ENCODE data around the gene GOLGA6D. TPM values are rescaled to one million over a fixed set of nuclear protein-coding genes. Genes with fewer than 3 reads are reported as not detected.
"Not testable (repeated sequence)": the region's sequence is repeated elsewhere in the genome, so short reads cannot be mapped to it uniquely, and the experiment has no call there.

GOLGA6D gene, protein sequence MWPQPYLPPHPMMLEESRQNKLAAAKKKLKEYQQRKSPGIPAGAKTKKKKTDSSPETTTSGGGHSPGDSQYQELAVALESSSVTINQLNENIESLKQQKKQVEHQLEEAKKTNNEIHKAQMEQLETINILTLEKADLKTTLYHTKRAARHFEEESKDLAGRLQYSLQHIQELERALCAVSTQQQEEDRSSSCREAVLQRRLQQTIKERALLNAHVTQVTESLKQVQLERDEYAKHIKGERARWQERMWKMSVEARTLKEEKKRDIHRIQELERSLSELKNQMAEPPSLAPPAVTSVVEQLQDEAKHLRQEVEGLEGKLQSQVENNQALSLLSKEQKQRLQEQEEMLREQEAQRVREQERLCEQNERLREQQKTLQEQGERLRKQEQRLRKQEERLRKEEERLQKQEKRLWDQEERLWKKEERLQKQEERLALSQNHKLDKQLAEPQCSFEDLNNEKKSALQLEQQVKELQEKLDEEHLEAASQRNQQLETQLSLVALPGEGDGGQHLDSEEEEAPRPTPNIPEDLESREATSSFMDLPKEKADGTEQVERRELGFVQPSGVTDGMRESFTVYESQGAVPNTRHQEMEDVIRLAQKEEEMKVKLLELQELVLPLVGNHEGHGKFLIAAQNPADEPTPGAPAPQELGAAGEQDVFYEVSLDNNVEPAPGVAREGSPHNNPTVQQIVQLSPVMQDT
- total RNA-seq (2014; rRNA removed; shearing (Covaris generic)), result not detected in 2 replicates
- polyA plus RNA-seq (2015; cell fraction: cytosol; rRNA removed), result 0.04 and 0.09 TPM in 2 replicates
- polyA plus RNA-seq (2015; cell fraction: nucleus; rRNA removed), result not detected in 2 replicates

DNA sequence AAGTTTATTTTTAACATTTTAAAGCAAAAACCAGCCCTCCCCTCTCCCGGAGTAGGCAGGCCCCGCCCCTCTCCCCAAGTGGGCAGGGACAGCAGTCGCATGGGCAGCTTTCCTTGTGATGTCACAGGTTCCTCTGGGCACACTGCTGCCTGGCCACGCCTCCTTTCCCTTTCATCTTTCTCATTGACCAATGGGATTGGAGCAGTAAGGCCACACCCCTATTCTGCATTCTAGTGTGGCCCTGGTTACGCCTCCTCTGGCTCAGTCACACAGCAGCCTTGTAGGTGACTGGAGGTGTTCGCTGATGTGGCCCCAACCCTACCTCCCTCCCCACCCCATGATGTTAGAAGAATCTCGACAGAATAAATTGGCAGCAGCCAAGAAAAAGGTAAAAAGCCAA, at the start of gene GOLGA6D:
Gene GOLGA6D (plus strand): TSS at position 264 of the 400 bp plus-strand sequence. CDS start 41 bp downstream, at position 305.
- in situ Hi-C loops (cut with HindIII; ENCODE audit: low pct_unique_long_range_greater_than_20kb, low sequenced_read_pairs); DNase-seq (ENCODE audit: low read depth, low spot score): not testable (repeated sequence)

- no peak for DNase-seq (ENCODE audit: low read depth, low spot score)
- in situ Hi-C loops (cut with HindIII; ENCODE audit: low pct_unique_long_range_greater_than_20kb, low sequenced_read_pairs), result no loop called here
These were observed 49.0 kb upstream of the GOLGA6D start for GRCh38 chr15:75233504-75234190.

DNA sequence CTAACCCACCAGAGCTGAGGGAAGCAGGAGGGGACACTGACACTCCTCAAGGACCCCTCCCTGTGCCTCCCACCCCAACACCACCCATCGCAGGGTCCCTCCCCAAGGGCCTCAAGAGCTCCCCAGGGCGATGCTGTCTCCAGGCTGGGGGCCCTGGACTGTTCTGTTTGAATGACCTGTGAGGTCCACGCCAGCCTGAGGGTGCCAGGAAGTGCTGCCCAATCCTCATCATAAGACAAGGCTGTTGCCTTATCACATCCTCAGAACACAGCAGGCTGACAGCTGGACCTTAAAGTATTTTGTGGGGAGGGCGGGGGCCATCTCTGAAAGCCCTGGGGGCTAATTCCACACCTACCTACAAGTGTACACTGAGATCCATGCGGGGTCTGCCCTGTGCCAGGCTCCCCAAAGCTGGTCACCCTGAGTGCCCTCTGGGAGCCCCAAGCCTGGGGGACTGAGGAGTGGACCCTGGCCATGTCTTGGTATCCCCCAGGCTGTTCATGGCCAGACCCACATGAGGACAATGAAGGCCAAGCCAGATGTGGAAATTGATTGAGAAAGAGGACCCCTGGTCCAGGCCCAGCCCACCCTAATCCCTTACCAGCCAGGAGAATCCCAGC, 48.3 kb upstream of the GOLGA6D start:
- in situ Hi-C loops (cut with HindIII; ENCODE audit: low pct_unique_long_range_greater_than_20kb, low sequenced_read_pairs), result no loop called here

GRCh38 chr15:75235051-75235673, 47.5 kb upstream of the GOLGA6D start:
- no peak for DNase-seq (ENCODE audit: low read depth, low spot score)
- in situ Hi-C loops (cut with HindIII; ENCODE audit: low pct_unique_long_range_greater_than_20kb, low sequenced_read_pairs), result no loop called here

More for the DNA sequence above, 48.3 kb upstream of the GOLGA6D start:
- no peak for DNase-seq (ENCODE audit: low read depth, low spot score)

DNA sequence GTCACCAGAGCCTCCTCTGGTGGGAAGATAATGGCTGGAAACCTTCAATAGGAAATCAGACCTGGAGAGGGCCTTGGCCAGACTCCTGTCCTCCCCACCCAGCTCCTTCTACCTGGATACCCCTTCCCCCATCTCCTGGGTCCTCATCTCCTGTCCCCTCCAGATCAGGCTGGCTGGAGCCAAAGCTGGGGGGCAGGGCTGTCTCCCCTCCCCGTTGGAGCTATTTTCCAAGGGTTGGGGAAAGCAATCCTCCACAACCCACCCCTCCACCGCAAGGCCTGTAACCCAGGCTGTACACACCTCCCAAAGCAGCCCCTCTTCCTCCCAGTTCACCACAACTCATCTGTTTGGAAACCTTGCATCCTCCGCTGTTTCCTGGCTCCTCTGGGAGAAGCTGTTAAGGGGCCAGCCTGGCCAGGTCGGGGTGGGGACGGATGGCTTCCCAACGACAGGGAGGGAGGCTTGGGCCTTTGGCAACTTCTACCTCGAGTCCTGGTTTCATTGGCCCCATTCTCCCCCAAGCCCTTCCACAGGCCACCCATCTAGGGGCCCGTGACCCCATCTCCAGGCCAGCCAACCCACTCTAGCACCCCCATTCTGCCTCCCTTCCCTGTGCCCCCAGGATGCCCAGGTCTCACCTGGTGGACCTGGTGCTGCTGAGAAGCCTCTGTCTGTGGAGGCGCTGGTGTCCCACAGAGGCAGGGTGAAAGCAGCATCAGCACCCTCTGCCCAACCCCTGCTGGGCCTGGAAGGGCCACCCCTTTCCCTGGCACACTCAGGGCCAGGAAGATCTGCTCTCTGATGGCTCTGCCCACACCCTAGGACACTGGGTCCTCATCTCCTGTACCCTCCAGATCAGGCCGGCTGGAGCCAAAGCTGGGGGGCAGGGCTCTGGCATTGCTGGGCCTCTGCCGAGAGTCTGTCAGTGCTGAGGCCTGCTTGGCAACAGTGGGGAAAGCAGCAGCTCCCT, 46.6 kb upstream of the GOLGA6D start:
- no peak for DNase-seq (ENCODE audit: low read depth, low spot score)
- in situ Hi-C loops (cut with HindIII; ENCODE audit: low pct_unique_long_range_greater_than_20kb, low sequenced_read_pairs), result no loop called here

DNA sequence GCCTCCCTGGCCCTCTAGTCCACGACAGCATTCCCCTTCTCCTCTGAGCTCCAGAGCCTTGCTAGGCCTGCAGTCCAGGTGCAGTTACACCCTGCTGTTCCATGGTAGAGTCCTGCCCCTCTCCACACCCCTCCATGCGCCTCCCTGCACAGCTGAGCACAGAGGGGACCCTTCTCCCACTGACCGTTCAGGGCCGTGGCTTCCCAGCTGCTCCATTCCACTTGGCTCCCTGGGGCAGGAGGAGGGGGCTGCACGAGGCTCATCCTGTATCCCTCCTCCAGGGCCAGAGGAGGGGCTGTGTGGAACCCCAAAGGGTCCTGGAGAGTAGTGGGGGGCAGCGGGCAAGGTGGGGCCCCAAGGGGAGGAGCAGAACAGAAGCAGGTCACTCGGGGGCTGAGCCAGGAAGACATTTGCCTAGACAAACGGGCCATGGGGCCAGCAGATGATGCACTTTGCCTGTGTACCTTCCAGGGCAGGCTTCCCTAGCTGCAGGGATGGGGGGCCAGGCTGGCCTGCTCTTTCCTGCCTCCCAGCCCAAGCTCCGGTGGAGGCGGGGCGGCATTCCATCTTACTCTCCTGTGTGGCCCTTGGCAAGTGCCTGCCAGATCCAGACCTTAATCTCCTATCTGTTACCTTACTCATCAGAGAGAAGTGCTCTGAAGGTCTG, 45.2 kb upstream of the GOLGA6D start:
- no peak for DNase-seq (ENCODE audit: low read depth, low spot score)
- in situ Hi-C loops (cut with HindIII; ENCODE audit: low pct_unique_long_range_greater_than_20kb, low sequenced_read_pairs), result no loop called here

GRCh38 chr15:75238150-75238549, 44.5 kb upstream of the GOLGA6D start:
- DNase-seq (ENCODE audit: low read depth, low spot score), result no peak
- in situ Hi-C loops (cut with HindIII; ENCODE audit: low pct_unique_long_range_greater_than_20kb, low sequenced_read_pairs), result no loop called here

- DNase-seq (ENCODE audit: low read depth, low spot score); in situ Hi-C loops (cut with HindIII; ENCODE audit: low pct_unique_long_range_greater_than_20kb, low sequenced_read_pairs): not testable (repeated sequence)
These were observed 36.9 kb upstream of the GOLGA6D start for GRCh38 chr15:75245741-75246140.

GRCh38 chr15:75248991-75249390, 33.6 kb upstream of the GOLGA6D start:
- in situ Hi-C loops (cut with HindIII; ENCODE audit: low pct_unique_long_range_greater_than_20kb, low sequenced_read_pairs); DNase-seq (ENCODE audit: low read depth, low spot score): not testable (repeated sequence)

DNA sequence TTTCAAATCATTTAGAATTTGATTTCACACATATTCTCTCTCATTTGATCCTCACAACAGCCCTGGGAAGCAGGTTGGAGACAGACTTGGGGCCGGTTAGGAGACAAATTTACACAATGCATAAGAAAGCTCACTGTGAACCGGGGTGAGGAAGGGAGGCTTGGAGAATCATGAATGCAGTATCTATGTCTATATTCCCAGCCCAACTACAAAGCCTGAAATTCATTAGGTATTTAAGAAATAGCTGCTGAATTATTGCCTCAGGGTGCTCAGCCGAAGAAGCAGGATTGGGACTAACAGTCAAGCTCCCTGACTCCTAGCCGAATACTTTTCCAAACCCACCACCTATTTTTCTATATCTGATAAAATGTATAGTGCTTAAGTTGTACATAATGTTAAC, 32.9 kb upstream of the GOLGA6D start:
- peak; percentile 78 for DNase-seq (ENCODE audit: low read depth, low spot score)
- in situ Hi-C loops (cut with HindIII; ENCODE audit: low pct_unique_long_range_greater_than_20kb, low sequenced_read_pairs), result no loop called here

- not testable (repeated sequence) for DNase-seq (ENCODE audit: low read depth, low spot score)
These were observed 31.3 kb upstream of the GOLGA6D start for GRCh38 chr15:75251343-75251742.

GRCh38 chr15:75252285-75252684, 30.4 kb upstream of the GOLGA6D start:
- in situ Hi-C loops (cut with HindIII; ENCODE audit: low pct_unique_long_range_greater_than_20kb, low sequenced_read_pairs), result not testable (repeated sequence)
- peak; percentile 46 for DNase-seq (ENCODE audit: low read depth, low spot score)

More at GRCh38 chr15:75251343-75251742, 31.3 kb upstream of the GOLGA6D start:
- in situ Hi-C loops (cut with HindIII; ENCODE audit: low pct_unique_long_range_greater_than_20kb, low sequenced_read_pairs), result not testable (repeated sequence)

DNA sequence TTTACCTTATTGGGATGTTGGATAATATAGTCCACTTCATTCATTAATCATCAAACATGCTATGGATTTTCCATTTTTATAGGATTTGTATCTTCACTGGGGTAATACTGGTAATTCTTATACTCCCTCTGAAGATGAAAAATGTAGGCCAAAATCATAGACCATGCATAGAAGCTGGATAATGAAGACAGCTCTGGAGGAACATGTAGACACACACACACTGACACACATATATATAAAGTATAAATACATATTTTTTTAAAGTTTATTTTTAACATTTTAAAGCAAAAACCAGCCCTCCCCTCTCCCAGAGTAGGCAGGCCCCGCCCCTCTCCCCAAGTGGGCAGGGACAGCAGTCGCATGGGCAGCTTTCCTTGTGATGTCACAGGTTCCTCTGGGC, 24.6 kb upstream of the GOLGA6D start, which contains the start of gene GOLGA6C:
Gene GOLGA6C (plus strand): TSS at position 301 of the 400 bp plus-strand sequence. CDS start 265 bp downstream, outside the sequence.
- in situ Hi-C loops (cut with HindIII; ENCODE audit: low pct_unique_long_range_greater_than_20kb, low sequenced_read_pairs); DNase-seq (ENCODE audit: low read depth, low spot score): not testable (repeated sequence)

- in situ Hi-C loops (cut with HindIII; ENCODE audit: low pct_unique_long_range_greater_than_20kb, low sequenced_read_pairs); DNase-seq (ENCODE audit: low read depth, low spot score): not testable (repeated sequence)
These were observed 23.9 kb upstream of the GOLGA6D start for GRCh38 chr15:75258620-75259343.

DNA sequence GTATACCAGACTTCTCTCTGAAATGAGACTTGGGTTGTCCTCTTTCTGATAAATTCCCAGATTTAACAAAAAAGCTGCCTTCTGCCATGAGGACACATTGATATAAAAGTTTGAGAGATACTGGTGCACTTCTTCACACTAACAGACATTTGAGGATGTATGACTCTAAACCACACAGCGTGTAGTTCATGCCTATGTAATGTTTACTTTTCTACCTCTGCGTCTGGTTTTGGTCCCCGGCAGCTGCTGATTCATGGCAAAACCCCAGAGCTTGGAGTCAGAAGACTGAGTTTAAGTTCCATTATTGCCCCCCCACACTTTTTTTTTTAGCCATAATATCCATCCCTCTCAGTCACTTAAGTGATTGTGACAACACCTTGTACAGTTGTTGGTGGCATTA, 22.8 kb upstream of the GOLGA6D start:
- in situ Hi-C loops (cut with HindIII; ENCODE audit: low pct_unique_long_range_greater_than_20kb, low sequenced_read_pairs), result not testable (repeated sequence)

More for the DNA sequence above, 22.8 kb upstream of the GOLGA6D start:
- DNase-seq (ENCODE audit: low read depth, low spot score), result not testable (repeated sequence)
